ENCODE data around the gene SIGLEC6.

DNA sequence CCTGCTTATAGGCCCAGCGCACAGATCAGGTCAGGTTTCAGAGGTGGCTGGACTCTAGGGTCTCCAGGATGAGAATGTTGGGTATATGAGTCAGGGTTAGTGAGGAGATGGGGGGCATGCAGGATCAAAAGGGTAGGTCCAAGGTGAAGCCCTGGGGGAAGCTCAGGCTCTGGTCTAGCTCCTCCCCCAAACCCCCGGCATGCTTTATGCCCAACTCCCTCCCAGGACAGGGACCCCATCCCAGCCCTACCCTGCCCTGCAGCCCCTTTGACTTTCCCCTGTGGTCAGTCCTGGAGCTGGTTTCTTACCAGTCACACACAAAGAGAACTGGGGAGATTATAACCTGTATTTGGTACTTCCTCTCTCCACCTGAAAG is 62.9 kb downstream of the SIGLEC6 start:
- TF ChIP-seq, protein P1, sequence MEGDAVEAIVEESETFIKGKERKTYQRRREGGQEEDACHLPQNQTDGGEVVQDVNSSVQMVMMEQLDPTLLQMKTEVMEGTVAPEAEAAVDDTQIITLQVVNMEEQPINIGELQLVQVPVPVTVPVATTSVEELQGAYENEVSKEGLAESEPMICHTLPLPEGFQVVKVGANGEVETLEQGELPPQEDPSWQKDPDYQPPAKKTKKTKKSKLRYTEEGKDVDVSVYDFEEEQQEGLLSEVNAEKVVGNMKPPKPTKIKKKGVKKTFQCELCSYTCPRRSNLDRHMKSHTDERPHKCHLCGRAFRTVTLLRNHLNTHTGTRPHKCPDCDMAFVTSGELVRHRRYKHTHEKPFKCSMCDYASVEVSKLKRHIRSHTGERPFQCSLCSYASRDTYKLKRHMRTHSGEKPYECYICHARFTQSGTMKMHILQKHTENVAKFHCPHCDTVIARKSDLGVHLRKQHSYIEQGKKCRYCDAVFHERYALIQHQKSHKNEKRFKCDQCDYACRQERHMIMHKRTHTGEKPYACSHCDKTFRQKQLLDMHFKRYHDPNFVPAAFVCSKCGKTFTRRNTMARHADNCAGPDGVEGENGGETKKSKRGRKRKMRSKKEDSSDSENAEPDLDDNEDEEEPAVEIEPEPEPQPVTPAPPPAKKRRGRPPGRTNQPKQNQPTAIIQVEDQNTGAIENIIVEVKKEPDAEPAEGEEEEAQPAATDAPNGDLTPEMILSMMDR (IDR thresholded peaks at IDR 0.05), result no peak
- TF ChIP-seq POLR2A (IDR thresholded peaks at IDR 0.05), result no peak
